ENCODE measurements around the gene HOXA3. TPM values are rescaled to one million over a fixed set of nuclear protein-coding genes. Genes with fewer than 3 reads are reported as not detected.

The HOXA3 gene
- polyA plus RNA-seq, 2 of the 4 experiments (the other 2 are of a cell fraction), result 3.3 to 8.7 TPM

DNA sequence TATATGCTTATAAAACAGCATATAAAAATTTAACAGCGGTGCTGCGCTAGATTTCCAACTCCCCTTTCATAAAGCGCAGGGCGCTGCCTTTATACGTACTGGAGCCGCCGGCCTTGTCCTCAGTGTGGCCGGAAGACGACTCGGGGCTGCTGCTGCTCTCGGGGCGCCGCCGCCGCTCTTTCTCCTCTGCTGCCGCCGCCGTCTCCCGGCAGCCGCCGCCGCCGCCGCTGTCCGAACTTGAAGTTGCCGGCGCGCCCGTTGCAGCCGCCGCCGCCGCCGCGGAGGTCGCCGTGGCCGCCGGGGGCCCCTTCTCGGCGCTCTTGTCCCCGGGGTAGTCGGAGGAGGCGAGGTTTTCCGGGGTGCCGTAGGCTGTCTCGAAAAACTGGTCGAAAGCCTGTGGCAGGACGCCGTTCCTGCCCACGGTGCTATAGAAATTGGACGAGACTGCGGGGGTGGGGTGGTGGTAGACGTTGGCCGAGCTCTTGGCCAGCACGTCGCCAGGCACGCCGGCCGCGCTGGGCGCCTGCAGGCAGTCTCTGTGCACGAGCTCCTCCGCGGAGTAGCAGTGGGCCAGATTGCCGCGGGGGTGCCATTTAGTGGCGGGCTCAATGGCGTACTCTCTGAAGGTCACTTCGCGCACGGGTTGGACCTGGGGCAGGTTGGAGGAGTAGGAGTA is 32.1 kb upstream of the HOXA3 start:
- Histone ChIP-seq H3K4me2 (peak overlapping the region; percentile 77), H3K9me3 (no peaks in the 10 kb centered on the region), H3K4me1 (peaks cover 23% of the 10 kb centered on the region), H3K27ac (peak overlapping the region; percentile 69 to 94), H3K4me3 (peak overlapping the region; percentile 49)
- ChIA-PET POLR2A (interaction anchor here (0.7 to 1.1 kb wide), 2 partner anchors 8 to 28 kb away, joined by 4 read pairs; partner anchors contain the start of gene HOXA7), CTCF (interaction anchor here (1.4 to 4.2 kb wide), 3 partner anchors 12 to 872 kb away, joined by 3 to 27 read pairs (median 3); no protein-coding TSS in a partner anchor)
- DNase-seq (ENCODE audit: low read depth in 1 of 2, low spot score in 1 of 2) (peak; percentile 48 to 51), FAIRE-seq (no peak), ATAC-seq (peak; percentile 26 to 40; a peak in 4 of 6 replicates)
- TF ChIP-seq PHF8 (IDR thresholded peaks at IDR 0.05; ENCODE audit: borderline replicate concordance, low read depth), result peak; percentile 29; the same call in 1 of the 2 replicates
- TF ChIP-seq POLR2A (IDR thresholded peaks at IDR 0.05; ENCODE audit: low read length), result peak; percentile 37
- no peak for TF ChIP-seq HDAC2 (IDR thresholded peaks at IDR 0.05)
- TF ChIP-seq NFE2L2 (conservative IDR thresholded peaks at IDR 0.05; ENCODE audit: low read length), result no peak
- peak in 1 of 2 experiments; percentile 29; a peak in 1 of 5 replicates for TF ChIP-seq JUN (IDR thresholded peaks at IDR 0.05)
- TF ChIP-seq, protein P1, sequence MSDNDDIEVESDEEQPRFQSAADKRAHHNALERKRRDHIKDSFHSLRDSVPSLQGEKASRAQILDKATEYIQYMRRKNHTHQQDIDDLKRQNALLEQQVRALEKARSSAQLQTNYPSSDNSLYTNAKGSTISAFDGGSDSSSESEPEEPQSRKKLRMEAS (IDR thresholded peaks at IDR 0.05), result no peak
- WGBS (ENCODE audit: missing lambda C conversion rate), result 18% methylated on average over 50 of the region's 72 CpGs

DNA sequence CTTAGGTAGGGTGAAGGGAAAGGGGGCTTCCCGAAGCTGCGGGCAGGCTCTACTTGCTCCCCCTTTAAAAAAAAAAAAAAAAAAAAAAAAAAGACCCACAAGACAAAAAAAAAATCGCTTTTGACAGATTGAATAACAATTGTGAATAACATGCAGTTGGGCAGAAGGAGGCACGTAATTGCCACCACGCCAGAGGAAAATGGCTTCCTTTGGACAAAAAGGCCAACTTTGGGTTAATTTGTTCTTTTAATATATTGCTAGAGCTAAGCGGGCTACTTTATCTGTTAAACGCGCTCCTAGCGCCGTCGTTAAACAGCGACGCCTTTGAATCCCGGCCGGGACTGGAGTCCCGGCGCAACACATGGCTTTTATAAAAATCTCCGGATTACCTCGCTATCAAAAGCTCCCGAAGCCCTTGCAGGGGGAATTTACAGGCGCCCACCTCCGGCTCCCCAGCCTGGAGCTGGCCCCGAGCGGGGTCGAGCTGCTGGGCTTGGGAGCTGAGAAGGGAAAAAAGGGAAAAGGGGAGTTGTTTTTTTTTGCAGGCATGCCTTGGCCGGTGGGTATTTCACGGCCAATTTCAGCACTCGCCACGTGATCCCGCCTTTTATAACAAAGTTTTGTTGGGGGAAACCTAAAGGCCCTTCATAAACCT is 31.4 kb upstream of the HOXA3 start:
- H3K4me2 ChIP-seq, result peak overlapping the region; percentile 77
- TF ChIP-seq HOXB13 (CRISPR knock-in tag; IDR thresholded peaks at IDR 0.05; ENCODE audit: low read depth), result no peak
- no peak for TF ChIP-seq JUN (IDR thresholded peaks at IDR 0.05)
- no peak for TF ChIP-seq SREBF2 (IDR thresholded peaks at IDR 0.05)
- no peak for TF ChIP-seq RARB (CRISPR knock-in tag; IDR thresholded peaks at IDR 0.05)
- TF ChIP-seq CBX2 (IDR thresholded peaks at IDR 0.05; ENCODE audit: borderline replicate concordance, low read depth), result no peak
- no peak for TF ChIP-seq RCOR1 (IDR thresholded peaks at IDR 0.05; ENCODE audit: low read depth, low read length)
- no peak for TF ChIP-seq CHD2 (IDR thresholded peaks at IDR 0.05; ENCODE audit: low read length, partially characterized antibody)
- TF ChIP-seq, protein P1 (IDR thresholded peaks at IDR 0.05), result peak; percentile 59; the same call in 1 of the 2 replicates
- TF ChIP-seq, protein P2, sequence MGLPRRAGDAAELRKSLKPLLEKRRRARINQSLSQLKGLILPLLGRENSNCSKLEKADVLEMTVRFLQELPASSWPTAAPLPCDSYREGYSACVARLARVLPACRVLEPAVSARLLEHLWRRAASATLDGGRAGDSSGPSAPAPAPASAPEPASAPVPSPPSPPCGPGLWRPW (IDR thresholded peaks at IDR 0.05), result no peak
- TF ChIP-seq, protein P3, sequence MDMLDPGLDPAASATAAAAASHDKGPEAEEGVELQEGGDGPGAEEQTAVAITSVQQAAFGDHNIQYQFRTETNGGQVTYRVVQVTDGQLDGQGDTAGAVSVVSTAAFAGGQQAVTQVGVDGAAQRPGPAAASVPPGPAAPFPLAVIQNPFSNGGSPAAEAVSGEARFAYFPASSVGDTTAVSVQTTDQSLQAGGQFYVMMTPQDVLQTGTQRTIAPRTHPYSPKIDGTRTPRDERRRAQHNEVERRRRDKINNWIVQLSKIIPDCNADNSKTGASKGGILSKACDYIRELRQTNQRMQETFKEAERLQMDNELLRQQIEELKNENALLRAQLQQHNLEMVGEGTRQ (IDR thresholded peaks at IDR 0.05), result peak; percentile 54
- H3K4me3 ChIP-seq, result peak overlapping the region; percentile 49
- peaks cover 27% of the 10 kb centered on the region for H3K4me1 ChIP-seq
- peak overlapping the region; percentile 69 to 94 for H3K27ac ChIP-seq
- ChIA-PET CTCF (interaction anchor here (1.5 to 4.2 kb wide), 2 partner anchors 12 to 873 kb away, joined by 3 to 27 read pairs; no protein-coding TSS in a partner anchor), POLR2A (interaction anchor here (0.7 kb wide), 1 partner anchor 9 kb away, joined by 4 read pairs; no protein-coding TSS in a partner anchor)
- no peak for ATAC-seq
- FAIRE-seq, result no peak
- no peaks in the 10 kb centered on the region for H3K9me3 ChIP-seq
- 60% methylated on average over 30 of the region's 30 CpGs for WGBS (ENCODE audit: missing lambda C conversion rate)
- no peak for DNase-seq (ENCODE audit: low read depth in 1 of 2, low spot score in 1 of 2)

DNA sequence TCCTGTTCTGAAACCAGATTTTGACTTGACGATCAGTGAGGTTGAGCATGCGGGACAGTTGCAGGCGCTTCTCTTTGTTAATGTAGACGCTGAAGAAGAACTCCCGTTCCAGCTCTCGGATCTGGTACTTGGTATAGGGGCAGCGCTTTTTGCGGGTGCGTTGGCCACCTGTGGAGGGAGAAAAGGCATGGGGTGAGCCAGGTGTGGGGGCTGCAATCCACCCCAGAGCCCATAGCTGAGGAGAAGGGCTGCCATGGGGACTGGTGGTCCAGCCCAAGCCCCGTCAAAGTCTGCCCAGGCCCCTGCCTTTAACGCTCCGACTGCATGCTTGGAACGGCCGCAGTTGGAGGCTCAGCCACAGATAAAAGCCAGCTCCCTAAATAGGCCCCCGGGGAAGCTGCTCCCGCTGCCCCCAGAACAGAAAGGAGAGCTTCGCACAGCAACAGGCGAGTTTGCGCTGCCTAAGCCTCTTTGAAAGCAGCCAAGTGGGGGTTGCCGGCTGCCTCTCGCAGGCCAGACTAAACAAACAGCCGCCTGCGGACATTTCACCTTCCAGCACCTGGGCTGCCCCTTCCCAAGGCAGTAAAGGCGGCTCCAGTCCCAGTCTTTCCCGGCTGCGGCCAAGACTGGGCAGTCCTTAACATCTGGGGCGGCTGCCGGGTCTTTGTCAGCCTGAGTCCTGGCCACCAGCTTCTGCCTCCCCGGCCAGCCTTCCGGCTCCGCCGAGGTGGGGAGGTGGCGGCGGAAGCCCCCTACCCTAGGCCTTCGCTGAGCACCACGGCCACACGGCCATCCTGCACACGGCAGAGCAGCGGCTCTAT is 30.7 kb upstream of the HOXA3 start:
- H3K9me3 ChIP-seq, result no peaks in the 10 kb centered on the region
- ChIA-PET POLR2A (no interaction called here), CTCF (interaction anchor here (1.2 to 2.1 kb wide), 5 partner anchors 12 to 874 kb away, joined by 3 to 6 read pairs (median 3); no protein-coding TSS in a partner anchor)
- peak overlapping the region in 1 of 2 experiments; percentile 30; a peak in 1 of 6 replicates for H3K27ac ChIP-seq
- H3K4me1 ChIP-seq, result peaks cover 27% of the 10 kb centered on the region
- TF ChIP-seq ZC3H11A (IDR thresholded peaks at IDR 0.05) (no peak), MAFK (IDR thresholded peaks at IDR 0.05; ENCODE audit: partially characterized antibody) (no peak), KDM1A (IDR thresholded peaks at IDR 0.05; ENCODE audit: low read depth) (no peak), CBX2 (IDR thresholded peaks at IDR 0.05; ENCODE audit: borderline replicate concordance, low read depth) (no peak), CHD4 (IDR thresholded peaks at IDR 0.05; ENCODE audit: borderline replicate concordance) (no peak)
- 97% methylated on average over 32 of the region's 39 CpGs for WGBS (ENCODE audit: missing lambda C conversion rate)
- DNase-seq (ENCODE audit: low read depth in 1 of 2, low spot score in 1 of 2) (no peak), ATAC-seq (no peak), FAIRE-seq (no peak)
- H3K4me3 ChIP-seq, result no peak overlapping the region
- H3K4me2 ChIP-seq, result peak overlapping the region; percentile 77
